Prostate gland (tissue), 2 donors: ENCODE measurements around the gene BTBD9.

Experiments used
- CTCF ChIP-seq, 4 experiments: fragments of 200-600 bp in 2 of 4; fragments of 450-650 bp in 2 of 4; sonication (generic) in 2 of 4; IDR thresholded peaks; 1 replicate in 3 of 4; 2 replicates in 1 of 4; pipeline ENCODE4 v1.5.1; 2016 to 2019; ENCODE audit warnings: antibody characterized with exemption in 4 of 4, mild to moderate bottlenecking in 2 of 4, moderate library complexity in 2 of 4
- POLR2AphosphoS5 ChIP-seq: sonication (generic); formaldehyde crosslinking; IDR thresholded peaks from one replicate; pipeline ENCODE4 v1.6.1; 2017; ENCODE audit warnings: antibody characterized with exemption

- TF ChIP-seq CTCF (IDR thresholded peaks at IDR 0.05) = no peak
- TF ChIP-seq POLR2AphosphoS5 = no peak
Observed at GRCh38 chr6:38148606-38149005, 491.1 kb downstream of the BTBD9 start.
